Measurements from ENCODE around the gene PTGFRN.
"Not testable (repeated sequence)": the region's sequence is repeated elsewhere in the genome, so short reads cannot be mapped to it uniquely, and the experiment has no call there.

The PTGFRN gene

DNA sequence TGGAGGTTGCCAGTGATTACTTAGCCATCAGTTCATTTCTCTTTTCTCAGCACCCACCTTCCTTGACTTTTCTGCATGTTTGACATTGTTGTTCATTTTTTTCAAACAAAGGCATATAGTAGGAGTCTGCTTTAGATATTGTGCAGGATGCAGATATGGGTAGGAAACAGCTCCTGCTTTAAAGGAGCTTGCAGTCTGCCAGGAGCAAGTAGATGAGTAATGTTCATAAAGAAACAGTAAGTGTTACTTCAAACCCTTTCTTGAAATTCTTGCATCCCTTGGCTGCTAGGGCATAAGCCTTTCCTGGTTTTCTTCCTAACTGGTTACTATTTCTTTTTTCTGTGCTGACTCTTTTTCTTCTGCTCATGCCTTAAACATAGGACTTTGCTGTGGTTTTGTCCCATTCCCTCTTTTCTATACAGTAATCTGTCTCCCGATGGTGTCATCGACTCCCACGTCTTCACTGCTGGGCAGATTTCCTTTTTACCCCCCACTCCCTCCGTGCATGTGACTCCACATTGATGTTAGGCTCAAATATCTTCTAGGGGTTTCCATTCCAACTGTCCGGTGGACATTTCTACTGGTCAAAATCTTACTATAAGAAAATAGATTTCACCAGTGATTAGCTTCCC, 20.4 kb downstream of the PTGFRN start:
- Mint-ChIP-seq H3K4me1 (peaks cover 6% of the 10 kb centered on the region), H3K4me3 (no peak overlapping the region), H3K9me3 (no peaks in the 10 kb centered on the region), H3K36me3 (ENCODE audit: low read depth) (peaks cover 17% of the 10 kb centered on the region), H3K27ac (no peak overlapping the region), H3K27me3 (ENCODE audit: low read depth) (no peaks in the 10 kb centered on the region)
- TF ChIP-seq, protein P1, sequence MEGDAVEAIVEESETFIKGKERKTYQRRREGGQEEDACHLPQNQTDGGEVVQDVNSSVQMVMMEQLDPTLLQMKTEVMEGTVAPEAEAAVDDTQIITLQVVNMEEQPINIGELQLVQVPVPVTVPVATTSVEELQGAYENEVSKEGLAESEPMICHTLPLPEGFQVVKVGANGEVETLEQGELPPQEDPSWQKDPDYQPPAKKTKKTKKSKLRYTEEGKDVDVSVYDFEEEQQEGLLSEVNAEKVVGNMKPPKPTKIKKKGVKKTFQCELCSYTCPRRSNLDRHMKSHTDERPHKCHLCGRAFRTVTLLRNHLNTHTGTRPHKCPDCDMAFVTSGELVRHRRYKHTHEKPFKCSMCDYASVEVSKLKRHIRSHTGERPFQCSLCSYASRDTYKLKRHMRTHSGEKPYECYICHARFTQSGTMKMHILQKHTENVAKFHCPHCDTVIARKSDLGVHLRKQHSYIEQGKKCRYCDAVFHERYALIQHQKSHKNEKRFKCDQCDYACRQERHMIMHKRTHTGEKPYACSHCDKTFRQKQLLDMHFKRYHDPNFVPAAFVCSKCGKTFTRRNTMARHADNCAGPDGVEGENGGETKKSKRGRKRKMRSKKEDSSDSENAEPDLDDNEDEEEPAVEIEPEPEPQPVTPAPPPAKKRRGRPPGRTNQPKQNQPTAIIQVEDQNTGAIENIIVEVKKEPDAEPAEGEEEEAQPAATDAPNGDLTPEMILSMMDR (IDR thresholded peaks at IDR 0.05; ENCODE audit: unreplicated experiment in 3 of 3) = no peak

DNA sequence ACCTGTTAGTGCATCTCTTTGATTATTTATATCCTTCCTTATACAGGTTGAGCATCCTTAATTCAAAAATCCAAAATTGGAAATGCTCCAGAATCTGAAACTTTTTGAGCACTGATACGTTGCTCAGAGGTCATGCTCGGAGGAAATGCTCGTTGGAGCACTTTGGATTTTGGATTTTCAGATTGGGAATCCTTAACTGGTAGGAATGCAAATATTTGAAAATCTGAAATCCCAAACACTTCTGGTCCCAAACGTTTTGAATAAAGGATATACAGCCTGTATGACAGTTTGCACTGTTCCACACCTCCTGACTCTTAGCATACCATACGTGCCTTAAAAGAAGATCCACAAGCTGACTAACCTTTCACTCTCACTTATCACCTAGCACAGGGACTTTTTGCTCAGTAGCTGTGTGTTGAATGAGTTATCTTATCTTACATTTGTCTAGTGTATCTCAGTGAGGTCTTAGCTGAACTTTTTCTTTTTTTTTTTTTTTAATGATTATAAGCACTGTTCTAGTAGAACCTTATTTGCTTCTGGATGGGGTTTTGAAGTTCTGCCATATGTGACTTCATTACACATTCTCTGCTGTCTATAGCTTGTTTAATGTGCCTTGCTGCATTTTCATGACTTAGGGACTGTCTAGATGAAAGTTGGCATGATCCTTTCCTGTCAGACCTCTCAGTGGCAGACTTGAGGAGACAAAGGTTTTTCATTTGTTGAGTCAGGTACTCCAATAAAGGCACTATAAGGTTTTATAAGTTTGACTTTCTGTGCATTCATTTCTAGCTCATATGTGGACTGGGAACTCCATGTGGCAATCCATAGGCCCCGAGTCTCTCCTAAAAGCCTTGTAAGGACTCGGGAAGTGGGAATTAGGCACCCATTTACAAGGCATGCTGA, 21.6 kb downstream of the PTGFRN start:
- Mint-ChIP-seq H3K36me3 (ENCODE audit: low read depth) (peaks cover 19% of the 10 kb centered on the region), H3K27me3 (ENCODE audit: low read depth) (no peaks in the 10 kb centered on the region), H3K4me3 (no peak overlapping the region), H3K27ac (no peak overlapping the region), H3K9me3 (no peaks in the 10 kb centered on the region), H3K4me1 (no peaks in the 10 kb centered on the region)
- TF ChIP-seq, protein P1 (IDR thresholded peaks at IDR 0.05; ENCODE audit: unreplicated experiment in 3 of 3) = no peak

DNA sequence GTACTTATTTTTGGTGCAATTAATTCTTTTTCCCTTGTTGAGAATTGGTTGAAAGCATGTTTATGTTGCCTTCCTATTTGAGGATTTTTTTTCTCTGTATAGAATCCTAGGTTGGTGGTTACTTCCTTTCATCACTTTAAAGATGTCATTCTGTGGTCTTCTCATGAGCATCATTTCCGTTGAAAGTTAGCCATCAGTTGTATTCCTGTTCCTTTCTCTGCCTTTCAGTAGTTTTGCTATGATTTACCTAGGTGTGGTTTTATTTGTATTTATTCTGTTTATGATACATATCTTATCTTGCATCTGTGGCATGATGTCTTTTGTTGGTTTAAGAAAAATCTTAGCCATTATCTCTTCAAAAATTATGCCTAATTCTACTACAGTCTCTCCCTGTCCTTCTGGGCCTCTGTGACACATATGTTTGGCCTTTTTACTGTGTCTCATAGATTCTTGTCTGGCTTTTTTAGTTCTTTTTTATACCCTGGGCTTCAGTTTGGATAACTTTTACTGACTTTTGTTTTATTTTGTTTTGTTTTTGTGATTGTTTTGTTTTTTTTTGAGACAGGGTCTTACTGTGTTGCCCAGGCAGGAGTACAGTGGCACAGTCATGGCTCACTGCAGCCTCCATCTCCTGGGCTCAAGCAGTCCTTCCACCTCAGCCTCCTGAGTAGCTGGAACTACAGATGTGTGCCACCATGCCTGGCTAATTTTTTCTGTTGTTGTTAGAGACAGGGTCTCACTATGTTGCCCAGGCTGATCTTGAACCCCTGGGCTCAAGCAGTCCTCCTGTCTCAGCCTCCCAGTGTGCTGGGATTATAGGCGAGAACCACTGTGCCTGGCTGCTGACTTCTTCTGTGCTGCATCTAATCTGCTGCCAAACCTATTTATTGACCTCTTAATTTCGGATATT, 24.1 kb downstream of the PTGFRN start:
- H3K4me3 Mint-ChIP-seq = no peak overlapping the region
- no peaks in the 10 kb centered on the region for H3K27me3 Mint-ChIP-seq (ENCODE audit: low read depth)
- H3K9me3 Mint-ChIP-seq = no peaks in the 10 kb centered on the region
- peaks cover 42% of the 10 kb centered on the region for H3K36me3 Mint-ChIP-seq (ENCODE audit: low read depth)
- H3K4me1 Mint-ChIP-seq = no peaks in the 10 kb centered on the region
- H3K27ac Mint-ChIP-seq = no peak overlapping the region
- TF ChIP-seq, protein P1 (IDR thresholded peaks at IDR 0.05; ENCODE audit: unreplicated experiment in 3 of 3) = no peak

DNA sequence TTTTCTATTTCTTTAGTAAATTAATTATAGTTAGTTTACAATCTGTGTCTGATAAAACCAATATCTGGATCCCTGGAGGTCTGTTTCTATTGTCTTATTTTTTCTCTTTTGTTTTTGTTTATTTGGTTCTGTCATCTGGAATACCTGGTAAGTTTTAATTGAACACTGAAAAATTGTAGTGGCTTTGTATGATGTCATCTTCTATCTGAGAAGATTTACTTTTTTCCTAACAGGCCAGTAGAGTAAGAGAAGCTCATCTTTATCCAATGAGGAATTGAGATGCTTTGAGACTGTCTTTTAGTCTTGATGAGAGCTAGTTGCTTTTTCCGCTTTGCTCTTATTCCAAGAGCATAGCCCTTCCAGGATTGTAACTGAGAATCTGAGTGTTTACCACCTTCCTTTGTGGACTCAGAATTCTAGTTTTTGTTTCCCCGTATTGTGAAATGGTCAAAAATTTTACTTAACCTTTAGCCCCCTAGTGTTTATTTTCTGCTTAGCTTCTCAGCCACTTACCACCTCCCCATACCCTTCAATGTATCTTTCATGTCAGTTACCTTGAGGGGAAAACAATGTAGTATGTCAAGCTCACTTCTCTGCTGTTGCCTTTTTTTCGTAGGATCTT, 25.0 kb downstream of the PTGFRN start:
- TF ChIP-seq, protein P1 (IDR thresholded peaks at IDR 0.05; ENCODE audit: unreplicated experiment in 3 of 3) = peak in 2 of 3 experiments; percentile 12 to 30
- Mint-ChIP-seq H3K9me3 (no peaks in the 10 kb centered on the region), H3K4me1 (no peaks in the 10 kb centered on the region), H3K4me3 (no peak overlapping the region), H3K27me3 (ENCODE audit: low read depth) (no peaks in the 10 kb centered on the region), H3K27ac (no peak overlapping the region), H3K36me3 (ENCODE audit: low read depth) (peaks cover 48% of the 10 kb centered on the region)

DNA sequence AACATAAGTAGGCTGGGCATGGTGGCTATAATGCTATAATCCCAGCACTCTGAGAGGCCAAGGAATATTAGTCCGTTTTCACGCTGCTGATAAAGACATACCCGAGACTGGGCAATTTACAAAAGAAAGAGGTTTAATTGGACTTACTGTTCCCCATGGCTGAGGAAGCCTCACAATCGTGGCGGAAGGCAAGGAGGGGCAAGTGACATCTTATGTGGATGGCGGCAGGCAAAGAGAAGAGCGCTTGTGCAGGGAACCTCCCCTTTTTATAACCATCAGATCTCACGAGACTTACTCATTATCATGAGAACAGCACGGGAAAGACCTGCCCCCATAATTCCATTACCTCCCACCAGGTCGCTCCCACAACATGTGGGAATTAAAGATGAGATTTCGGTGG, 28.5 kb downstream of the PTGFRN start:
- H3K36me3 Mint-ChIP-seq (ENCODE audit: low read depth) = peaks cover 56% of the 10 kb centered on the region
- H3K9me3 Mint-ChIP-seq = no peaks in the 10 kb centered on the region
- H3K4me3 Mint-ChIP-seq = no peak overlapping the region
- no peaks in the 10 kb centered on the region for H3K4me1 Mint-ChIP-seq
- H3K27me3 Mint-ChIP-seq (ENCODE audit: low read depth) = no peaks in the 10 kb centered on the region
- H3K27ac Mint-ChIP-seq = no peak overlapping the region
- TF ChIP-seq, protein P1 (IDR thresholded peaks at IDR 0.05; ENCODE audit: unreplicated experiment in 3 of 3) = no peak

DNA sequence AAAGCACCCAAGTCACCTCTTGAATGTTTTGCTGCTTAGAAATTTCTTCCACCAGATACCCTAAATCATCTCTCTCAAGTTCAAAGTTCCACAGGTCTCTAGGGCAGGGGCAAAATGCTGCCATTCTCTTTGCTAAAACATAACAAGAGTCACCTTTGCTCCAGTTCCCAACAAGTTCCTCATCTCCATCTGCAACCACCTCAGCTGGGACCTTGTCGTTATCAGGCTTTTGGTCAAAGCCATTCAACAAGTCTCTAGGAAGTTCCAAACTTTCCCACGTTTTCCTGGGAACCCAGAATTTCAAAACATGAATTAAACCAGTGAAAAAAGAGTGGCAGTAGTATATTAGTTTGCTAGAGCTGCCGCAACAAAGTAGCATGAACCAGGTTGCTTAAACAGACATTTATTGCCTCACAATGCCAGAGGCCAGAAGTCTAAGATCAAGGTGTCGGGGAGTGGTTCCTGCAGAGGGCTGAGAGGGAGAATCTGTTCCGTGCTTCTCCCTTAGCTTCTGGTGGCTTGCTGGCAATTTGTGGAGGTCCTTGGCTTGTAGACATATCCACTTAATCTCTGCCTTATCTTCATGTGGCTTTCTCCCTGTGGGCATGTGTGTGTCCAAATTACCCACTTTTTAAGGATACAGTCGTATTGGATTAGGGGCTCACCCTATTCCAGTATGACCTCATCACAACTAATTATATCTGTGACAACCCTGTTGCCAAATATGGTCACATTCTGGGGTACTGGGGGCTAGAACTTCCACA, 30.2 kb downstream of the PTGFRN start:
- not testable (repeated sequence) for H3K4me3 Mint-ChIP-seq; H3K9me3 Mint-ChIP-seq; H3K27me3 Mint-ChIP-seq (ENCODE audit: low read depth); H3K4me1 Mint-ChIP-seq; H3K27ac Mint-ChIP-seq
- peaks cover 59% of the 10 kb centered on the region for H3K36me3 Mint-ChIP-seq (ENCODE audit: low read depth)
